ENCODE measurements around the gene RPL18. TPM values are rescaled to one million over a fixed set of nuclear protein-coding genes. Genes with fewer than 3 reads are reported as not detected.

Gene RPL18
- total and polyA plus RNA-seq, 9 of the 15 experiments (the other 6 are each of a cell fraction or from before 2014, with no cell fraction given): 312 to 2,635 (median 1,653) TPM

- TF ChIP-seq, protein P1, sequence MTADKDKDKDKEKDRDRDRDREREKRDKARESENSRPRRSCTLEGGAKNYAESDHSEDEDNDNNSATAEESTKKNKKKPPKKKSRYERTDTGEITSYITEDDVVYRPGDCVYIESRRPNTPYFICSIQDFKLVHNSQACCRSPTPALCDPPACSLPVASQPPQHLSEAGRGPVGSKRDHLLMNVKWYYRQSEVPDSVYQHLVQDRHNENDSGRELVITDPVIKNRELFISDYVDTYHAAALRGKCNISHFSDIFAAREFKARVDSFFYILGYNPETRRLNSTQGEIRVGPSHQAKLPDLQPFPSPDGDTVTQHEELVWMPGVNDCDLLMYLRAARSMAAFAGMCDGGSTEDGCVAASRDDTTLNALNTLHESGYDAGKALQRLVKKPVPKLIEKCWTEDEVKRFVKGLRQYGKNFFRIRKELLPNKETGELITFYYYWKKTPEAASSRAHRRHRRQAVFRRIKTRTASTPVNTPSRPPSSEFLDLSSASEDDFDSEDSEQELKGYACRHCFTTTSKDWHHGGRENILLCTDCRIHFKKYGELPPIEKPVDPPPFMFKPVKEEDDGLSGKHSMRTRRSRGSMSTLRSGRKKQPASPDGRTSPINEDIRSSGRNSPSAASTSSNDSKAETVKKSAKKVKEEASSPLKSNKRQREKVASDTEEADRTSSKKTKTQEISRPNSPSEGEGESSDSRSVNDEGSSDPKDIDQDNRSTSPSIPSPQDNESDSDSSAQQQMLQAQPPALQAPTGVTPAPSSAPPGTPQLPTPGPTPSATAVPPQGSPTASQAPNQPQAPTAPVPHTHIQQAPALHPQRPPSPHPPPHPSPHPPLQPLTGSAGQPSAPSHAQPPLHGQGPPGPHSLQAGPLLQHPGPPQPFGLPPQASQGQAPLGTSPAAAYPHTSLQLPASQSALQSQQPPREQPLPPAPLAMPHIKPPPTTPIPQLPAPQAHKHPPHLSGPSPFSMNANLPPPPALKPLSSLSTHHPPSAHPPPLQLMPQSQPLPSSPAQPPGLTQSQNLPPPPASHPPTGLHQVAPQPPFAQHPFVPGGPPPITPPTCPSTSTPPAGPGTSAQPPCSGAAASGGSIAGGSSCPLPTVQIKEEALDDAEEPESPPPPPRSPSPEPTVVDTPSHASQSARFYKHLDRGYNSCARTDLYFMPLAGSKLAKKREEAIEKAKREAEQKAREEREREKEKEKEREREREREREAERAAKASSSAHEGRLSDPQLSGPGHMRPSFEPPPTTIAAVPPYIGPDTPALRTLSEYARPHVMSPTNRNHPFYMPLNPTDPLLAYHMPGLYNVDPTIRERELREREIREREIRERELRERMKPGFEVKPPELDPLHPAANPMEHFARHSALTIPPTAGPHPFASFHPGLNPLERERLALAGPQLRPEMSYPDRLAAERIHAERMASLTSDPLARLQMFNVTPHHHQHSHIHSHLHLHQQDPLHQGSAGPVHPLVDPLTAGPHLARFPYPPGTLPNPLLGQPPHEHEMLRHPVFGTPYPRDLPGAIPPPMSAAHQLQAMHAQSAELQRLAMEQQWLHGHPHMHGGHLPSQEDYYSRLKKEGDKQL (CRISPR knock-in tag; IDR thresholded peaks at IDR 0.05; ENCODE audit: borderline replicate concordance): no peak
- TF ChIP-seq MCM7 (IDR thresholded peaks at IDR 0.05) (no peak), SOX6 (IDR thresholded peaks at IDR 0.05) (no peak), PHF8 (IDR thresholded peaks at IDR 0.05; ENCODE audit: borderline replicate concordance, low read length) (peak; percentile 65; the same call in 1 of the 2 replicates), RNF2 (IDR thresholded peaks at IDR 0.05) (0 out of 2 replicates have a peak, but pooled peaks have one; percentile 25), CBFA2T3 (IDR thresholded peaks at IDR 0.05) (no peak), ATF3 (IDR thresholded peaks at IDR 0.05) (peak; percentile 62), ATF3 (CRISPR knock-in tag; conservative IDR thresholded peaks at IDR 0.05) (0 out of 2 replicates have a peak, but pooled peaks have one; percentile 55), RB1 (IDR thresholded peaks at IDR 0.05; ENCODE audit: low read depth) (no peak), FOXK2 (conservative IDR thresholded peaks at IDR 0.05 in 1 of 2, IDR thresholded peaks at IDR 0.05 in 1 of 2; ENCODE audit: low read depth in 2 of 2) (0 out of 4 replicates have a peak, but pooled peaks of 1 of the 2 experiments have one; percentile 24), MYC (IDR thresholded peaks at IDR 0.05; ENCODE audit: low read depth, low read length) (0 out of 2 replicates have a peak, but pooled peaks have one; percentile 23), MYC (CRISPR knock-in tag; IDR thresholded peaks at IDR 0.05; ENCODE audit: borderline replicate concordance, low read depth) (no peak), SMARCE1 (IDR thresholded peaks at IDR 0.05) (peak; percentile 57; the same call in 1 of the 2 replicates), NRF1 (conservative IDR thresholded peaks at IDR 0.05 in 1 of 2, IDR thresholded peaks at IDR 0.05 in 1 of 2) (no peak), YBX1 (IDR thresholded peaks at IDR 0.05) (no peak), JUND (IDR thresholded peaks at IDR 0.05; ENCODE audit: borderline replicate concordance, low read depth, low read length) (no peak), JUND (tag; IDR thresholded peaks at IDR 0.05; ENCODE audit: borderline replicate concordance, low read depth, low read length) (peak; percentile 10; the same call in 1 of the 3 replicates), TAF15 (IDR thresholded peaks at IDR 0.05; ENCODE audit: low read depth, low read length) (no peak), TAL1 (IDR thresholded peaks at IDR 0.05) (no peak), ZNF699 (CRISPR knock-in tag; IDR thresholded peaks at IDR 0.05; ENCODE audit: insufficient replicate concordance) (no peak), KAT8 (IDR thresholded peaks at IDR 0.05; ENCODE audit: low read depth) (no peak), CTBP1 (IDR thresholded peaks at IDR 0.05; ENCODE audit: borderline replicate concordance) (peak; percentile 6; the same call in 1 of the 2 replicates), FOXK1 (CRISPR knock-in tag; IDR thresholded peaks at IDR 0.05; ENCODE audit: borderline replicate concordance) (0 out of 2 replicates have a peak, but pooled peaks have one; percentile 62), HDAC6 (IDR thresholded peaks at IDR 0.05; ENCODE audit: low read depth, low read length) (no peak)
These were observed 20.8 kb upstream of the RPL18 start (continued) for GRCh38 chr19:48639483-48640375.

Measured in K562 (cell line).